Measurements from ENCODE around the gene PMEPA1. TPM values are rescaled to one million over a fixed set of nuclear protein-coding genes. Genes with fewer than 3 reads are reported as not detected.
"Not testable (repeated sequence)": the region's sequence is repeated elsewhere in the genome, so short reads cannot be mapped to it uniquely, and the experiment has no call there.

The PMEPA1 gene
- total RNA-seq, 2 donors from 2014 or later, result 1.6 to 2.3 TPM

DNA sequence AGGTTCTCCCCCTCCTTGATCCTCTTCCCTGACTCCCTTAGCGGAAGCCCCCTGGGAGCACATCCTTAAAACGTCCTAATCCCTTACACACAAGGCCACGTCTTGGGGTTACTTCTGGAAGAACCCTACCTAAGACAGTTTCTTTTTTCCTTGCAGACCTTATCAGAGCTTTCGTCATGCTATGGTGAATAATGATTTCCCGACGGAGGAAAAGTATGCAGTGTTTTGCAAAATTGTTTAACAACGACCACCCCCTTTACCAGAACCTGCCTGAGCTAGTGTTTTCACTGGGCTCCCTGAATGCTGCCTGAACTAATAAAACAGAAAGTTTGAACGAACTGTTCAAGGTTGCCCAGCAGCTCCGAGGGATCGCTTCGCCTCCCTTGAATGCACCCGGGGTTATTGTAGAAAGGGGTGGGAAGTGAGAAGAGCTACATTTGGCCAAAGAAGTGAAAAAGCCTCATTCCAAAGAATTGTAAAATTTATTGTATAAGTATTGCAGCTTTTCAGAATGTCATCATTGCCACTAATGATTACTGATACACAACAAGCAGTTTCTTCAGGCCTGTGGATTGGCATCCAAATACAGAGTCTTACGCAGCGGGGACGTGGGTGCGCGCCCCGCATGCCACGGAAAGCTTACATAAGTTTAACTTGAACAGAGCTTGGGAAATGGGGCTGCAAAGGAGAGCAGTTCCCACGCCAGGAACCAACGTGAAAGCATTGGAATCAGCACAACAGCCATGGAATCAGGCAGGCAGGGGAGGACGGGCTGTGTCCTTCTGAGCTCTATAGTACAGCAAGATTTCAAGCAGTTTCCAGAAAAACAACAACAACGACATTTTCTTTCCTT lies 61.7 kb downstream of the PMEPA1 start:
- Mint-ChIP-seq H3K4me1 (no peaks in the 10 kb centered on the region), H3K4me3 (no peak overlapping the region), H3K36me3 (ENCODE audit: low read depth) (no peaks in the 10 kb centered on the region), H3K27ac (no peak overlapping the region), H3K9me3 (peaks cover 11% of the 10 kb centered on the region), H3K27me3 (no peaks in the 10 kb centered on the region)
- no peak for ATAC-seq (replicated peaks)

- H3K4me3 Mint-ChIP-seq, result no peak overlapping the region
- H3K27me3 Mint-ChIP-seq, result no peaks in the 10 kb centered on the region
- peaks cover 13% of the 10 kb centered on the region for H3K9me3 Mint-ChIP-seq
- H3K4me1 Mint-ChIP-seq, result no peaks in the 10 kb centered on the region
- ATAC-seq (replicated peaks), result no peak
- no peak overlapping the region for H3K27ac Mint-ChIP-seq
- no peaks in the 10 kb centered on the region for H3K36me3 Mint-ChIP-seq (ENCODE audit: low read depth)
Measured at GRCh38 chr20:57647006-57647932, 62.5 kb downstream of the PMEPA1 start.

DNA sequence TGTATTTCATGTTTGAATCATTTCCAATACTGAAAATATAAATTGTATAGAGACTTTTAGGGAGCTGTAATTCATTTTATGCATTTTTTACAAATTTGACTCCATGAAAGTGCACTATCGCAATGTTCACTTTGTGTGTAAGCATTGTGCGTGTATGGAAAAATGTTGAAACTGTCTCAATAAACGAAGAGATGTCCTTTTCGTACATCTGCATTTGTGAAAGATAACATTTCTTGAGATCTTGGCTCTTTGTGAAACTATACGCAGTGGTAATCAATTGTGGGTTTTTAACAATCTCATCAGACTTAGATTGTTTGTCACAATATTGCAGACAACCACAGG lies 70.9 kb downstream of the PMEPA1 start:
- H3K4me3 Mint-ChIP-seq, result no peak overlapping the region
- peaks cover 21% of the 10 kb centered on the region for H3K27me3 Mint-ChIP-seq
- H3K4me1 Mint-ChIP-seq, result peaks cover 4% of the 10 kb centered on the region
- H3K27ac Mint-ChIP-seq, result no peak overlapping the region
- no peaks in the 10 kb centered on the region for H3K36me3 Mint-ChIP-seq (ENCODE audit: low read depth)
- H3K9me3 Mint-ChIP-seq, result peaks cover 18% of the 10 kb centered on the region
- no peak for ATAC-seq (replicated peaks)

DNA sequence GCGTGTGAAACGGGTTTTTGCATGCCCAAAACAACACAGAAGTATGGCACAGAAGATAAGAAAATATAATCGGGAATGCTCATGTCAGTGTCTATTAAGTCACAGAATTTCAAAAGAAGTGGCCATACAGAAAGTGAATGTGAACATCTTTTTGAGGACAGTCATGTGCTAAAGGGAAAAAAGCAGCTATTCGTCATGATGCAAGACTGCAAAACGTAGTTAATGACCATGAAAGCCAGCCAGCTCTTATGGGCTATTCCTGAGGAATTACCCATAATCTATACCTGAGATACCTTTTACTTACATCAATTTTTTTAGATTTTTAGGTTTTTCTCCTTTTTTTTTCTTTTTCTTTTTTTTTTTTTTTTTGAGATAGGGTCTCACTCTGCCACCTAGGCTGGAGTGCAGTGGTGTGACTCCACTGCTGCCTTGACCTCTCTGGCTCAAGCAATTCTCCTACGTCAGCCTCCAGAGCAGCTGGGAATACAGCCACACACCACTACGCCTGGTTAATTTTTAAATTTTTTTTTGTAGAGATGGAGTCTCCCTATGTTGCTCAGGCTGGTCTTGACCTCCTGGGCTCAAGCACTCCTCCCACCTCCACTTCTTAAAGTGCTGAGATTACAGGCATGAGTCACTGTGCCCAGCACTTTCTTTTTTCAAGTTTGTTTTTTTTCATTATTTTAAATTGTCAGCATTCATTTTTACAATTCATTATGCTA lies 71.5 kb downstream of the PMEPA1 start:
- Mint-ChIP-seq H3K4me1 (peaks cover 6% of the 10 kb centered on the region), H3K9me3 (peaks cover 18% of the 10 kb centered on the region), H3K4me3 (no peak overlapping the region), H3K27ac (no peak overlapping the region), H3K27me3 (peaks cover 21% of the 10 kb centered on the region), H3K36me3 (ENCODE audit: low read depth) (no peaks in the 10 kb centered on the region)
- no peak for ATAC-seq (replicated peaks)

DNA sequence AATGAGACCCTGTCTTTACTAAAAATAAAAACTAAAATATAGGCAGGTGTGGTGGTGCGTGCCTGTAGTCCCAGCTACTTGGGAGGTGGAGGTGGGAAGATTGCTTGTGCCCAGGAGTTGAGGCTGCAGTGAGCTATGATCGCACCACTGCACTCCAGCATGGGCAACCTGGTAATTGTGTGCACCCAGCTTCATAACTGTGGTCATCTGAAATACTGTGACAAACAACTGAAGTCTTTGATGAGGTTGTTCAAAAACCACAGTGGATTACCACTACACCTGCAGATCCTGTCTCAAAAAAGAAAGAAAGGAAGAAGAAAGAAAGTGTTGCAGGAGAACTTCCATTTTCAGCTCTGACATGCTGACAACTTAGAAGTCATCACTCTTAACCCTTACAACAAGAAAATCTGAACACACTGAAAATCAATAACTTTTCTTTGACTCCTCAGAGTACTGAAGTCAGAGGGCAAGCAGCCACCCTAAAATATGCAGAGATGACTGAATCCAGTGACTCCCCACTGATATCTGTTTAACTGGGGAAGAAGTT lies 75.8 kb downstream of the PMEPA1 start:
- Mint-ChIP-seq H3K27ac (no peak overlapping the region), H3K4me3 (peak overlapping the region; percentile 23), H3K4me1 (peaks cover 23% of the 10 kb centered on the region), H3K9me3 (peaks cover 18% of the 10 kb centered on the region), H3K27me3 (peaks cover 24% of the 10 kb centered on the region), H3K36me3 (ENCODE audit: low read depth) (no peaks in the 10 kb centered on the region)
- peak; percentile 52 for ATAC-seq (replicated peaks)

DNA sequence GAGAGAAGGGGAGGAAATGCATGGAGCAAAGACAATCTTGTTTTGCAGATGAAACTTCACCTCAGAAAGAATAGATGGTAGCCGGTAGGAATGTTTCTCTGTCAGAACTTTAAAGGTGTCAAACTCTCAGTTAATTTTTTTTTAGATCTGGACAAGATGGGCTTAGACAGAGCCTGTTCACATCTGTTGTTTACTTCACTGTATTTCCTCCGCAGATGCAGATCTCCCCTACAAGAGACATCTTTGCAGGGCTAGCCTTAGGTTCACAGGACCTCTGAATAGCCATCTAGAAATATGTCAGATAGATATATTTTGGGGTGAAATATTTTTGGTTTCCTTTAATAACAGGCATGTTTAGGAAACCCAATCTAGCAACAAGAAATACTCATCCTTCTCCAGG lies 77.5 kb downstream of the PMEPA1 start:
- no peak for ATAC-seq (replicated peaks)
- Mint-ChIP-seq H3K9me3 (peaks cover 18% of the 10 kb centered on the region), H3K27me3 (peaks cover 24% of the 10 kb centered on the region), H3K4me1 (peaks cover 28% of the 10 kb centered on the region), H3K4me3 (no peak overlapping the region), H3K27ac (no peak overlapping the region), H3K36me3 (ENCODE audit: low read depth) (no peaks in the 10 kb centered on the region)

GRCh38 chr20:57630061-57630460 lies 79.8 kb downstream of the PMEPA1 start:
- ATAC-seq (replicated peaks), result peak; percentile 84
- Mint-ChIP-seq H3K9me3 (peaks cover 6% of the 10 kb centered on the region), H3K36me3 (ENCODE audit: low read depth) (no peaks in the 10 kb centered on the region), H3K4me1 (peaks cover 28% of the 10 kb centered on the region), H3K4me3 (peak overlapping the region; percentile 79), H3K27me3 (peaks cover 7% of the 10 kb centered on the region), H3K27ac (peak overlapping the region; percentile 67)

DNA sequence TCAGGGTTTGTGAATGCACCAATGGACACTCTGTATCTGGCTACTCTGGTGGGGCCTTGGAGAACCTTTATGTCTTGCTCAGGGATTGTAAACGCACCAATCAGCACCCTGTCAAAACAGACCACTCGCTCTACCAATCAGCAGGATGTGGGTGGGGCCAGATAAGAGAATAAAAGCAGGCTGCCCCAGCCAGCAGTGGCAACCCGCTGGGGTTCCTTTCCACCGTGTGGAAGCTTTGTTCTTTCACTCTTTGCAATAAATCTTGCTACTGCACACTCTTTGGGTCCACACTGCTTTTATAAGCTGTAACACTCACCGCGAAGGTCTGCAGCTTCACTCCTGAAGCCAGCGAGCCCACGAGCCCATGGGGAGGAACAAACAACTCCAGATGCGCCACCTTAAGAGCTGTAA lies 80.3 kb downstream of the PMEPA1 start:
- not testable (repeated sequence) for H3K9me3 Mint-ChIP-seq; ATAC-seq (replicated peaks); H3K36me3 Mint-ChIP-seq (ENCODE audit: low read depth); H3K27me3 Mint-ChIP-seq
- Mint-ChIP-seq H3K27ac (peak overlapping the region; percentile 67), H3K4me1 (peaks cover 28% of the 10 kb centered on the region), H3K4me3 (peak overlapping the region; percentile 79)

- H3K27ac Mint-ChIP-seq; ATAC-seq (replicated peaks); H3K9me3 Mint-ChIP-seq; H3K27me3 Mint-ChIP-seq; H3K36me3 Mint-ChIP-seq (ENCODE audit: low read depth): not testable (repeated sequence)
- peak overlapping the region; percentile 79 for H3K4me3 Mint-ChIP-seq
- H3K4me1 Mint-ChIP-seq, result peaks cover 25% of the 10 kb centered on the region
Measured at GRCh38 chr20:57628962-57629308, 80.9 kb downstream of the PMEPA1 start.

GRCh38 chr20:57628047-57628961 lies 81.5 kb downstream of the PMEPA1 start:
- peak; percentile 78 for ATAC-seq (replicated peaks)
- Mint-ChIP-seq H3K9me3 (peaks cover 3% of the 10 kb centered on the region), H3K4me1 (peaks cover 22% of the 10 kb centered on the region), H3K36me3 (ENCODE audit: low read depth) (no peaks in the 10 kb centered on the region), H3K27me3 (peaks cover 3% of the 10 kb centered on the region), H3K4me3 (peak overlapping the region; percentile 79), H3K27ac (peak overlapping the region; percentile 58)

DNA sequence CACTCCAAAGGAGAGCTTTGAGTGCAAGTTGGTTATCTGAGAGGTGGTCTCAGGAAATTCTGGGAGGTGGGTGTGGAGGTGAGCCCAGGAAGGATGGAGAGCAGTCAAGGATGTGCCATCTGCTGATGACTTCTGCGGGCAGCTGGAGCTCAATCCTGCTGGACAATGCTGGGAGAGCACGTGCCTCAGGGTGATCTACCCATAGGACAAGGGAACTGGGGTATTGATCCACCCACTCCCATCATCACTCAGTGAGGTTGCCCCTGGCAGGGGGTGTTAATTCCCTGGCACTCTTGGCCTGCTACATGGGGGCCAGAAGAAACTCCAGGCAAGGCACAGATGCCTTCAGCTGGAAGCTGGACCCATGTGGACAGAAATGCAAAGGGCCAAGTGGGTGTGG lies 82.5 kb downstream of the PMEPA1 start:
- H3K4me1 Mint-ChIP-seq, result peaks cover 21% of the 10 kb centered on the region
- no peaks in the 10 kb centered on the region for H3K36me3 Mint-ChIP-seq (ENCODE audit: low read depth)
- no peak for ATAC-seq (replicated peaks)
- peaks cover 3% of the 10 kb centered on the region for H3K9me3 Mint-ChIP-seq
- no peak overlapping the region for H3K27ac Mint-ChIP-seq
- H3K27me3 Mint-ChIP-seq, result no peaks in the 10 kb centered on the region
- peak overlapping the region; percentile 74 for H3K4me3 Mint-ChIP-seq

- H3K4me1 Mint-ChIP-seq, result peaks cover 26% of the 10 kb centered on the region
- H3K36me3 Mint-ChIP-seq (ENCODE audit: low read depth), result no peaks in the 10 kb centered on the region
- H3K9me3 Mint-ChIP-seq, result peaks cover 3% of the 10 kb centered on the region
- no peak overlapping the region for H3K27ac Mint-ChIP-seq
- peak overlapping the region; percentile 13 for H3K4me3 Mint-ChIP-seq
- ATAC-seq (replicated peaks), result no peak
- no peaks in the 10 kb centered on the region for H3K27me3 Mint-ChIP-seq
Measured at GRCh38 chr20:57625978-57626377, 83.8 kb downstream of the PMEPA1 start.

- ATAC-seq (replicated peaks), result no peak
- no peak overlapping the region for H3K27ac Mint-ChIP-seq
- peaks cover 3% of the 10 kb centered on the region for H3K9me3 Mint-ChIP-seq
- no peak overlapping the region for H3K4me3 Mint-ChIP-seq
- H3K4me1 Mint-ChIP-seq, result peaks cover 28% of the 10 kb centered on the region
- no peaks in the 10 kb centered on the region for H3K36me3 Mint-ChIP-seq (ENCODE audit: low read depth)
- H3K27me3 Mint-ChIP-seq, result no peaks in the 10 kb centered on the region
Measured at GRCh38 chr20:57625181-57625958, 84.4 kb downstream of the PMEPA1 start.

Data from activated T-helper 17 cell treated with anti-CD3 and anti-CD28 coated beads, Interleukin-2, amount 50 U/mL, for 72 hours (primary cell).